GM21526 (cell line): ENCODE measurements around the gene HLA-DPB1.

Experiments
- ATAC-seq: cut with Tn5 transposase; IDR thresholded peaks from one replicate; pipeline ENCODE4 v1.9.1; 2021; ENCODE audit warnings: moderate library complexity; ENCODE audit not compliant: unreplicated experiment, low FRiP score

Gene HLA-DPB1

DNA sequence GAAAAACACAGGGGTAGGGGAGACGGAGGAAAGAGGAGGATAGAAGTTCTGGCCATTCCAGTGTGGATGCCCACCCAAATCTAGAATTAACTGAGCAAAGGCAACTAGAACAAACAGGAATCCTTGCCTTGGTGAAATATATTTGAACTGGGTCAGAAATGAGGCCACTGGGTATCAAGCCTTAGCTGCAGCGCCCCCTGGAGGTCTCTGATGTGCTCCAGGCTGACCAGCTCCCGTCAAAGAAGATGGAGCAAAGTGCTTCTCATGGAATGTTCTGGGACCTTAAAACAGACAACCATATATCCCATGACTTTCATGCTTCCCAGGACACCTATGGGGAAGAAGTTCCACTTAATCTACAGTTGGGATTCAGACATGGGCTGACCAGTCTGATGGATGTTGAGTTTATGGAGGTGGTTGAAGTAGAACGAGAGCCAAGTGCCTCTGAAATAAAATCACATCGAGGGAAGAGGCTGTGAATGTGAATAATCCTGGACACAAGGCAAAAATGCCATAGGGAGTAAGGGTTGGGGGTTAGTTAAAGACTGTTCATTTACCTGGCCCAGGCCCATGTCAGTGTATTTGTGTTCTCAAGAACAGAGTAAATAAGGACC, 50.4 kb downstream of the HLA-DPB1 start:
- ATAC-seq, result no peak

DNA sequence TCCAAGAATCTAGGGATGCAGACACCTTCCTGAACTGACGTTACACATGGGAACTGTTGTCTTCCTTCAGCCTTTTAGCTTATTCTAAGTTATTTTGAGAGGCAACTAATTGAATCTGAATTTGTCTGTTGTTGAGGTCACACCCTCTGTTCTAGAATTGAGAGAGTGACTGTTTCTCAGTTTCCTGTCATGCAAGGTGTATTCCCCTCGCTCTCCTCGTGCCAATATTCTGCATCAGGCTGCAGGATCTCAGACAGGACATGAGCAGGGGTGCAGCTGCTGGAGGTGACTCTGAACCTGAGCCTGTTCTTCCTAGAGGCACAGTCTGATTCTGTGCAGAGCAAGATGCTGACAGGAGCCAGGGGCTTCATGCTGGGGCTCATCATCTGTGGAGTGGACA, 52.5 kb downstream of the HLA-DPB1 start:
- ATAC-seq, result no peak

DNA sequence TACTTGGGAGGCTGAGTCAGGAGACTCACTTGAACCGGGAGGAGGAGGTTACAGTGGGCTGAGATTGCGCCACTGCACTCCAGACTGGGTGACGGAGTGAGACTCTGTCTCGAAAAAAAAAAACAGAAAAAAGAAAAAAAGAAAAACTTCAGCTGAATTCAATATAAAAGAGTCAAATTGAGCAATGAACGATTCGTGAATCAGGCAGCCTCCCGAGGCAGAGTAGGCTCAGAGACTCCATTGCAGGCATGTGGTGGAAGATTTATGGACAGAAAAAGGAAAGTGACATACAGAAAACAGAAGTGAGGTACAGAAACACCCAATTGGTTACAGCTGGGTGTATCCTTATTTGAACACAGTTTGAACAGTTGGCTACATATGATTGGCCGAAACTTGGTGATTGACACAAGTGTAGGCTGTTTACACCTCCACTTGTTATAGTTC, 56.3 kb downstream of the HLA-DPB1 start:
- no peak for ATAC-seq

DNA sequence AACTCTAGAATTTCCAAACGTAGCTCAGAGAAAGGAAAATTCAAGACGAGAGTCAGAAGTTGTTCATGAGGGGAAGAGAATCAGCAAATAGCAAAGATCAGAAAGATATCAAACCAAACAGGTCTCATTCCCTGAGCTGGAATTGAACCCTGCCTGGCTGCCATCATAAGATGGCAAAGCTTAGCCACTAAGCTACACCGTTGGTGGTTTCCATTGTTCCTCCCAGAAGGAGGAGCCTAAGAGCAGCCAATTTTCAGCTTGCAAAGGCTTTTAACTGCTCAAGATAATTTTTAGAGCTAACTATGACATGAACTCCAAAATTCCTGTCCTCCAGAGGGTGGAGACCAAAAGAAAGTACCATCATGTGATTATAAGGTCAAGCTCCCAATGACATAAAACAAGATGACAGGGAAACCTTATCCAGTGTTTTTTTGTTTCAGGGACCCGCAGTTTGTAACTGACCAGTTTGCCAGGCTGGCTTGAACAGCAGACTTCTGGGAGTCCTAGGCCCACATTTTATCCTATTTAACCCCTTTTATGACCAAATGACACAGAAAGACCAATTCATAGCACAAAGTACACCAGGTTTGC, 60.6 kb downstream of the HLA-DPB1 start:
- ATAC-seq, result no peak
